GM23248 (cell line): ENCODE results near the gene MAP2K7.

ENCODE experiments used
- EZH2 ChIP-seq: fragments of 200-600 bp; sonication (generic); IDR thresholded peaks from 2 replicates; pipeline ENCODE4 v1.6.1; 2018; ENCODE audit warnings: antibody characterized with exemption, mild to moderate bottlenecking; ENCODE audit not compliant: insufficient read depth, poor library complexity, severe bottlenecking
- EZH2phosphoT487 ChIP-seq: fragments of 200-600 bp; sonication (generic); IDR thresholded peaks from 2 replicates; pipeline ENCODE4 v1.6.1; 2018; ENCODE audit warnings: antibody characterized with exemption, moderate library complexity, mild to moderate bottlenecking, low read depth; ENCODE audit not compliant: insufficient read depth

DNA sequence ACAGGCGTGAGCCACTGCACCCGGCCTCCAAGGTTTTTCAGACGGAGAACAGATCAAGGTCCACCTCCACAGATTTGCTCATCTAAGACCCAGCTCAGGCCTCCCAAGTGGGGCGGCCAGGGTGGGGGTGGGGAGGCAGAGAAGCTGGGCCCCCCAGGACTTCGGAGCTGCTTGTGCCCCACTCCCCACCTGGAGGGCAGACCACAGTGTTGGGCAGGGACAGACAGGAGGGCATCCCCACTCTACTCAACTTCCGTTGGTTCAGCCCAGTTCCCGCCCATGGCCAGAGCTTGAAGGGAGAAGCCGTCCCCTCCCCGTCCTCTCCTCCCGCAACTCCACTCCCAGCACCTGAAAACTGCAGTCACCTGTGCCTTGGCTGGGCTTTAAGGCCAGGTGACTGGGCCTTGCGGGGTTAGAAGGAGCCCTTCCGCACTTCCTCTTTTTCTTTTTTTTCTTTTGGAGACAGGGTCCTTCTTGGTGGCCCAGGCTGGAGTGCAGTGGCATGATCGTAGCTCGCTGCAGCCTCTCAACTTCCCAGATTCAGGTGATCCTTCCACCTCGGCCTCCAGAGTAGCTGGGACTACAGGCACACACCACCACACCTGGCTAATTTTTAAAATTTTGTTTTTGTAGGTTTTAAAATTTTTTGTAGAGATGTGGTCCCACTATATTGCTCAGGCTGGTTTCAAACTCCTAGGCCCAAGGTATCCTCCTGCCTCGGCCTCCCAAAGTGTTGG, 16.1 kb upstream of the MAP2K7 start:
- TF ChIP-seq EZH2phosphoT487 (no peak), EZH2 (no peak)
